ENCODE results near the gene HMHB1.
A peak's percentile ranks its signal among the peaks of the same experiment; 100 is the strongest.
"Not testable (repeated sequence)": the region's sequence is repeated elsewhere in the genome, so short reads cannot be mapped to it uniquely, and the experiment has no call there.

The HMHB1 gene

DNA sequence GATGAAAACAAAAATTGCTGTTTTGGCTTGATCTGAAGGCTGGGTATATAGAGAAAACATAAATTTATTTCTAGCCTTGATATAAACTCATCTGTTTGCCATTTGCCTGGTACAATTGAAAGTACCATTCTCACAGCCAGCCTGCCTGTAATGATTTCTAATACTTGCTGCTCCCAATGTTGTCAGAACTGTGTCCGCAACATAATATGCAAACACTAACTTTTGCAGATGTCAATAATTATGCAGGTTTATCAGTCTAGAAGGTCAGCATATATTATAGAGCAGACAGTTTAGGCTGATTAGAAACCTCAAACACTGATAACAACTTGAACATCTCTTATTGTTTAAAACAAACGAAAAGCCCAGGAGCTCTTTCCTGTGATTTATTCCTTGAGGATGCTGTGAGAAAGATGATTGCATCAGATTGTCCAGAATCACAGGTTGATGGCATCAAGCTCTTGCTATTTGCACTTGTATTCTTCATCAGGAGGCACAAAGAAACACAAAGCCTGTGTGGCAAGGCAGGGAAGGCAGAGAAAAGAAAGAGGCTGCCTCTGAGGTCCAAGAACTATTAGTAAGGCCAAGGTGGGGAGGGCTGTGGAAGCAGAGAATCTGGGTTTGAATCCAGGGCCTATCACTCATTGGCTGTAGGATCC lies 21.4 kb upstream of the HMHB1 start:
- no peaks in the 10 kb centered on the region for H3K4me1 Mint-ChIP-seq
- H3K9me3 Mint-ChIP-seq: no peaks in the 10 kb centered on the region
- CTCF ChIA-PET: no interaction called here
- no peak overlapping the region for H3K27ac Mint-ChIP-seq
- no peaks in the 10 kb centered on the region for H3K27me3 Mint-ChIP-seq
- no peak for DNase-seq
- no peak overlapping the region for H3K4me3 Mint-ChIP-seq
- no peaks in the 10 kb centered on the region for H3K36me3 Mint-ChIP-seq

DNA sequence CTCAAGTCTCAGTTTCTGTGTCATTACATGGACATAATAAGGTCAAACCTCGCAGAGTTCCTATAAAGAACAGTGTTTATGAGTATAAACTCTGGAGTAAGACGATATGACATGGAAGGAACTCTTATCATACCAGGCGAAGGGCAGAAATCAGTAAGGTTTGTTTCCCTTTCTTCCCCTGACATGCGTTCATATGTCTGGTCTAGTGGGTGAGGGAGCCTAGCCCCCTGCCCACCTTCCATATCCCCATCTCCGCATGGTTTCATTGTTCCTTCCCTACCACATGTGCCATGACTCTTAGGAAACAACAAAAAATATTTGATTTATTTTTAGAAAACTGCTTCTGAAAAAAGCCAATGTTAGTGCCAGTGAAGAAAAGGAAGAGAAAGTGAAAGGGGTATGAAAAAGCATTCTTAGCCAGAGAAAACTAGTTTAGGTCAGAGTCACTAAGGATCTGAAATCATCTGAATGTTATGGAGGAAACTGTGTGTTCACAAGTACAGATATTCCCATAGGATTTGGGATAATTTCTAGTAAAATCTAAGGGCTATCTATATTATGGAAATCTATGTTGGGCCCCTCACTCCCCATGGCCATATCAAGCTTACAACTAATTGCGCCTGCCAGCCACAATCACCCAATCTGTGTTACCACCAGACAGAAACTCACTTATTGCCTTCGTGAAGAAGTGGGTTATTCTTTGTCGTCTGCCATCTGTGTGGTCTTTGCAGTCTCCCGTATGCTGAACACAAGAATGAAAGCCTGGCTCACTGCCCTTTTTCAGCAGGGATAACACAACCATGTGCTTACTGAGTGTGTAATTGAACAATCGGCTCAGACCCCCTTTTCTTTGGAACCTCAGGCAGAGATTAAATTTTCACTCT lies 19.9 kb upstream of the HMHB1 start:
- H3K4me1 Mint-ChIP-seq: no peaks in the 10 kb centered on the region
- no peaks in the 10 kb centered on the region for H3K27me3 Mint-ChIP-seq
- DNase-seq: no peak
- H3K36me3 Mint-ChIP-seq: no peaks in the 10 kb centered on the region
- no peak overlapping the region for H3K27ac Mint-ChIP-seq
- H3K4me3 Mint-ChIP-seq: peak overlapping the region; percentile 9
- no peaks in the 10 kb centered on the region for H3K9me3 Mint-ChIP-seq
- CTCF ChIA-PET: no interaction called here

DNA sequence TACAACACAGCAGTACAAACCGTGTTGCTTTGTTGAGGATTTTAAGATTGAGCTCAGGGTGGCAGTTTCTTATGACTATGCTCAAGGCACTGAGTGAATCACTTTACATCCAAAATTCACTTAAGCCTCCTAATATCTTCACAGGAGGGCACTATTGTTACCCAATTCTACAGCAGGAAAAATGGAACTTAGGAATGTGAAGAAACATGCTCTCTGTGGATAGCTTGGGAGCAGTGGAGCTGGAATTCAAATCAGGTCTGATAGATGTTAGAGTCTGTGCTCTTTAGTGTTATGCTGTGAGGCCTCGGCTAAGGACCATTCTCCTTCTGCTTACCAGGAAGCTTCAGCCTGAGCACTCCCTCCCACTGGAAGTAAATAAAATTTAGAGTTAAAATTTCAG lies 18.7 kb upstream of the HMHB1 start:
- Mint-ChIP-seq H3K36me3 (no peaks in the 10 kb centered on the region), H3K27me3 (no peaks in the 10 kb centered on the region), H3K27ac (no peak overlapping the region), H3K9me3 (no peaks in the 10 kb centered on the region), H3K4me1 (no peaks in the 10 kb centered on the region), H3K4me3 (no peak overlapping the region)
- DNase-seq: no peak
- CTCF ChIA-PET: no interaction called here

DNA sequence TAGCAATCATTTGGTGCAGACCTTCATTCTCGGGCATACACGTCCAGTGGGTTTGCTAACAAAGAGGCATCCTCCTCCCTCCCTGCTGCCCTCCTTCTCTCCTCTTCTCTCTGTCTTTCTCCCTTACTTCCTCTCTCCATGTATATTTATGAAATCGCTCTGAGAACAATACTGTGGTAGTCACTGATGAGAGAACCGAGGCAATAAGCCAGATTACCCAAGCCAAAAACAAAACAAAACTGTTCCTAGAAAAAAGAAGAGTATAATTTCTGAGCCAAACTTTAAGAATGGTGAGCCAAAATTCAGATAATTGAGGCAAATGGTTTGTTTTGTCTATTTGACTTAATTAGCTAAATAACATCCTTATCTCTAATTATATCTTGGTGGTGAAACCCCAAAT lies 15.8 kb upstream of the HMHB1 start:
- CTCF ChIA-PET: no interaction called here
- Mint-ChIP-seq H3K4me3 (no peak overlapping the region), H3K27ac (no peak overlapping the region), H3K36me3 (no peaks in the 10 kb centered on the region), H3K27me3 (peaks cover 9% of the 10 kb centered on the region), H3K9me3 (no peaks in the 10 kb centered on the region), H3K4me1 (no peaks in the 10 kb centered on the region)
- DNase-seq: no peak

DNA sequence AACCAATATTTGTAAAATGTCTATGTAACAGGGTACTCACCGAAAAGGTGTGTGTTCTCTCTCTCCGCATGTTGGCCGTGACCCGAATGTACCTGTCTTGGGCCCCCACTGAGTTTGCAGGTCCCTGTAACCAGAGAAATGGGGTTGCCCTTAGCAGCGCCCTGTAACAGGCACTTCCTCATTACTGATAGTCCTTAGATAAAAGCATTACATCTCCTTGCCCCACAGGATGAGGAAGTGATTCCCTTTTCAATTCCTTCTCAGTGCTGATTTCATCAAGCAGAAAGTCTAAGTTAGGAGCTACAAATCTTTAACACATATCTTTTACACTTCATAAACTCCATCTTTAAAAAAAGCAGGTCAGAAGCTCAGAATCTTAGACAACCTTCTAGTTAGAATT lies 15.2 kb upstream of the HMHB1 start:
- no peak overlapping the region for H3K27ac Mint-ChIP-seq
- CTCF ChIA-PET: no interaction called here
- peaks cover 15% of the 10 kb centered on the region for H3K27me3 Mint-ChIP-seq
- H3K9me3 Mint-ChIP-seq: no peaks in the 10 kb centered on the region
- DNase-seq: no peak
- no peaks in the 10 kb centered on the region for H3K36me3 Mint-ChIP-seq
- H3K4me1 Mint-ChIP-seq: no peaks in the 10 kb centered on the region
- H3K4me3 Mint-ChIP-seq: no peak overlapping the region

DNA sequence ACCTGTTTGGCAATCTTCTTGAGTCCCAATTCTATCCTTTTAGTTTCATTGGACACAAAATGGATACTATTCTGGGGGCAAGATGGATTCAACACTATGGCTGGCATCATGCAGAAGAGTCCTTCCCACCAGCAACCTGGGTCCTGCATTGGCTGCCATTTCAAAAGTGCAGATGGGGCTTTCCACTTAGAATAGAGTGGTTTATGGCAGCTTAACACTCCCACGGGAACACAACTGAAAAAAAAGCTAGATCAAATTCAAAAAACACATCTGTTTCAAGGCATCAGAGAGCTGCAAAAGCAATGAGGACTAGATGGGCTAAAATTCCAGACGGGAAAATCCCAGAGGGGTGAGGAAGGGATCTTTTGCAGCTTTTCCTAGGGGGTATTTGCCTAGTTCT lies 11.2 kb upstream of the HMHB1 start:
- H3K4me3 Mint-ChIP-seq: no peak overlapping the region
- no peaks in the 10 kb centered on the region for H3K36me3 Mint-ChIP-seq
- no peak for DNase-seq
- no peaks in the 10 kb centered on the region for H3K9me3 Mint-ChIP-seq
- no peak overlapping the region for H3K27ac Mint-ChIP-seq
- H3K4me1 Mint-ChIP-seq: no peaks in the 10 kb centered on the region
- H3K27me3 Mint-ChIP-seq: peaks cover 15% of the 10 kb centered on the region
- CTCF ChIA-PET: no interaction called here

DNA sequence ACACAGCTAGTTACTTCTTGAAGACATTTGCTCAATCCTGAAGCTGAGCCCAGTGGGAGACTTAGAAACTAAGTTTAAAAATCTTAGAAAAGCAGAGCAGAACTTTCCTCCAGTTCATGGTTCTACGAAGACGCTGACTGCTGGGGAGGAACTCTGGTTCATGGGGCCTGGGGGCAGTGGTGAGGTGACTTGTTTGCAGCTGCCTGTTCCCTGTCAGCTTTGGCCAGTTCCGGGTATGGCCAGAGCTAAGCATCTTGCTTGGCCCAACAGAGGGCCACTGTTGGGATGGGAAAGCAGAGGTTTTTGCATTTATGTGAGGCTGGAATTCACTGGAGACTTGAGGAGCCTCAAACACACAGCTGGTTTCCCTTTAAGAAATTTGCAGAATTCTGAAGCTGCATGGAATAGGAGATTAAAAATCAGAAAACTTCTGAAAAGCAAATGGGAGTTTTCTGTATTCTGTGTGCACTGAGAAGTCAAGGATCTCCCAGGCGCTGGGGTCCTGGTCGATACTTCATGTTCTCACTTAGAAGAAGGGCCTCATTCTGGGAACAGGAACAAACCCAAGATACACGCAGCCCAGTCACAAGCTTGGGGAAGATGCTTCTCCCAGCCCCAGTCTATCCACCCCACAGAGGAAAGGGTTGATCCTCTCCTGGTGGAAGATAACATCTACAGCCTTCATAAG lies 10.6 kb upstream of the HMHB1 start:
- no peaks in the 10 kb centered on the region for H3K9me3 Mint-ChIP-seq
- no peak overlapping the region for H3K4me3 Mint-ChIP-seq
- no peaks in the 10 kb centered on the region for H3K36me3 Mint-ChIP-seq
- H3K4me1 Mint-ChIP-seq: no peaks in the 10 kb centered on the region
- CTCF ChIA-PET: no interaction called here
- H3K27me3 Mint-ChIP-seq: peaks cover 20% of the 10 kb centered on the region
- H3K27ac Mint-ChIP-seq: no peak overlapping the region
- DNase-seq: no peak

DNA sequence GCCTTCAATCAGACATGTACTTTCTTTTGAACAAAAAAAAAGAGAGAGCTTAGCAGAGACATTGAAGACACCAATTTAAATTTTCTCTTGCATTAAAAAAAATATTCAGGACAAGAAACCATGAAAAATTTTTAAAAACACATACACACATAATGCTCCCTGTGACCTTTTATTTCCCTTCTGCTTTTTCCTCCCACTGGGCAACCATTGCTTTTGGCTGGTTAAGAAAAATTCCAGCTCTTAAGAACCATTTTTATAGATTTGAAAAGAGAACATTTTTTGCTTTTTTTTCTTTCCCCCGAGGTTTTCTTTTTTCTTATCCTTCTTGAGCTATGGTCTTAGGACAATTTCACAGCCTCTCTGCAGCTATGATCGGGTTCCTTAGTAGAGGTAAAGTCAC lies 6.1 kb upstream of the HMHB1 start:
- no peaks in the 10 kb centered on the region for H3K9me3 Mint-ChIP-seq
- no peaks in the 10 kb centered on the region for H3K36me3 Mint-ChIP-seq
- H3K27ac Mint-ChIP-seq: no peak overlapping the region
- CTCF ChIA-PET: no interaction called here
- no peak for DNase-seq
- H3K4me3 Mint-ChIP-seq: no peak overlapping the region
- H3K4me1 Mint-ChIP-seq: no peaks in the 10 kb centered on the region
- H3K27me3 Mint-ChIP-seq: peaks cover 17% of the 10 kb centered on the region

DNA sequence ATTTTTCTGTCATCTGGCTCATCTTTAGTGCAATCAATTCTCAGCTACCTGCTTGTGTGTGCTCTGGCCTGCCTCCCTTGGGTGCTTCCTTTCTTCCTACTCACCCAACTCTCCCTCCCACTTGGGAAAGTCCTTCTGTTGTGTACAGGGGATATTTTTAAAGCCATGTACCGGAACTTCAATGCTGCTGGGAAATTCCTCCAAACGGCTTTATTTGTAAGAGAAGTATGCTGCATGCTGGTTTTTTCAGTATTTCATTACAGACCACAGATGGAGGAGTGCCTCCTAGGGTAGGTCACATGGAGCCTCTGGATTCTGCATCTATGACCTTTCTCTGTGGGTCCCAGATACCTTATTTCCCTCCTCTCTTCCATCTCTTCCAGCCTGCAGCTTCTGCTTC lies 5.4 kb upstream of the HMHB1 start:
- no peaks in the 10 kb centered on the region for H3K9me3 Mint-ChIP-seq
- H3K27ac Mint-ChIP-seq: no peak overlapping the region
- H3K36me3 Mint-ChIP-seq: no peaks in the 10 kb centered on the region
- CTCF ChIA-PET: no interaction called here
- H3K27me3 Mint-ChIP-seq: peaks cover 10% of the 10 kb centered on the region
- no peak for DNase-seq
- H3K4me1 Mint-ChIP-seq: peaks cover 4% of the 10 kb centered on the region
- H3K4me3 Mint-ChIP-seq: no peak overlapping the region

DNA sequence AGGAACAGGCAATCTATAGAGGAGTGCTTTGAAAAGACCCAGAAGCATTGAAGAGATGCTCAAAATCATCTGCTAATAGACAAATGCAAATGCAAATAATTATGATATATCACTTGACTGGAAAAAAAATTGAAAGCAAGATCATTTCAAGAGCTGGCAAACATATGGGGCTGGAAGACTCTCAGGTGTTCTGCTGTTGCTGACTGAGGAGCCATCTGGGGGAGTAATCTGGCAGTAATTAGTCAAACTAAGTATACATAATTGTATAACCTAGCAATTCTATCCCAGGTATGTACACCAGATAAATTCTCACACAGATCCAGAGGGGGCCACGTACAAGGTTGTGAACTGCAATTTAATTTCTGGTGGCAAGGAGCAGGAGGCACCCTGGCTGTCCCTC lies 4.6 kb upstream of the HMHB1 start:
- no peak for DNase-seq
- no peak overlapping the region for H3K4me3 Mint-ChIP-seq
- H3K4me1 Mint-ChIP-seq: peaks cover 12% of the 10 kb centered on the region
- H3K36me3 Mint-ChIP-seq: no peaks in the 10 kb centered on the region
- peaks cover 12% of the 10 kb centered on the region for H3K27me3 Mint-ChIP-seq
- no peaks in the 10 kb centered on the region for H3K9me3 Mint-ChIP-seq
- H3K27ac Mint-ChIP-seq: no peak overlapping the region
- CTCF ChIA-PET: no interaction called here

DNA sequence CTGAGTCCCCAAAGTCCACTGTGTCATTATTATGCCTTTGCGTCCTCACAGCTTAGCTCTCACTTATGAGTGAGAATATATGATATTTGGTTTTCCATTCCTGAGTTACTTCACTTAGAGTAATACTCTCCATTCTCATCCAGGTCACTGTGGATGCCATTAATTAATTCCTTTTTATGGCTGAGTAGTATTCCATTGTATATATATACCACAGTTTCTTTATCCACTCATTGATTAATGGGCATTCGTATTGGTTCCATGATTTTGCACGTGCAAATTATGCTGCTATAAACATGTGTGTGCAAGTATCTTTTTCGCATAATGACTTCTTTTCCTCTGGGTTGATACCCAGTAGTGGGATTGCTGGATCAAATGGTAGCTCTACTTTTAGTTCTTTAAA lies 4.4 kb downstream of the HMHB1 start:
- CTCF ChIA-PET: interaction anchor here (1.4 kb wide), 1 partner anchor 8 kb away, joined by 8 read pairs; no protein-coding TSS in a partner anchor

DNA sequence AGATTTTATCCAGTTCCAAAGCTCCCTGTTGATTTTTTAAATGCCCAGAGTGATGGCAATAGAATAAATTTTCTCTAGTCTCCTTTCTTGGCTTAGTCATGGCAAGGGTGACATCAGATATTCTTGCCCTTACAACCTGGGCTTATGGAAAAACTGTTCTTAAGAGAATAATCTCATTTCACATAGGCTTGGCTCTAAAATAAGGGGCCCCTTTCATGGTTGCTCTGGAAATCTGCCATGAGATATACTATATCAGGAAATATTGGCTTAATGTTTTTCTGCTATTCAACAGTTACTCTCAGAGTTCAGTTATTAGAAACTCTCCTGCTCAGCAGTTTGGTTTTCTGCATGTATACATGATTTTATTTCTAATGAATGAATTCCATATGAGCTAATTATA lies 7.8 kb downstream of the HMHB1 start:
- H3K27me3 Mint-ChIP-seq: peaks cover 5% of the 10 kb centered on the region
- no peaks in the 10 kb centered on the region for H3K9me3 Mint-ChIP-seq
- H3K27ac Mint-ChIP-seq: no peak overlapping the region
- no peaks in the 10 kb centered on the region for H3K4me1 Mint-ChIP-seq
- no peaks in the 10 kb centered on the region for H3K36me3 Mint-ChIP-seq
- no peak overlapping the region for H3K4me3 Mint-ChIP-seq
- DNase-seq: no peak
- CTCF ChIA-PET: interaction anchor here (1.1 kb wide), 1 partner anchor 149 kb away, joined by 3 read pairs; no protein-coding TSS in a partner anchor

More for the DNA sequence above, 4.4 kb downstream of the HMHB1 start:
- H3K4me3 Mint-ChIP-seq, H3K27me3 Mint-ChIP-seq, DNase-seq, H3K27ac Mint-ChIP-seq, H3K9me3 Mint-ChIP-seq, H3K36me3 Mint-ChIP-seq: not testable (repeated sequence)
- peaks cover 16% of the 10 kb centered on the region for H3K4me1 Mint-ChIP-seq

DNA sequence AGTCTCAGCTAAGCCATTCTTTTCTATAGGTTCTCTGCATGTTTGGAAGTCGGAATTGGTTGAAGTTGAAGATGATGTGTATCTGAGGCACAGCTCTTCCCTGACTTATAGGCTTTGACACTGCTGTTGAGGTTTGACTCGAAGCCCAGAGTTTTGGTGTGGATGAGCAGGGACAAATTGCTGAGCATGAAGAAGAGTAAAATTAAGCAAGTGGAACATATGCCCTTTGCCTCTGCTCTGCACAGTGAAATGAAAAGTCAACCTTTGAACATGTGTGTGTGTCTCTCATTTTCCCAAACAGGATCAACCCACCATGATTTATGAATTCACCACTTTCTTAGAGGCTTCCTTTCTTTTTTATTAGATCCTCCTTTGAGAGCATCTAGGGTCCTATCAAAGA lies 8.5 kb downstream of the HMHB1 start:
- Mint-ChIP-seq H3K27me3 (peaks cover 5% of the 10 kb centered on the region), H3K4me1 (no peaks in the 10 kb centered on the region), H3K36me3 (no peaks in the 10 kb centered on the region), H3K27ac (no peak overlapping the region), H3K9me3 (no peaks in the 10 kb centered on the region), H3K4me3 (no peak overlapping the region)
- DNase-seq: no peak
- CTCF ChIA-PET: interaction anchor here (0.6 to 1.1 kb wide), 2 partner anchors 139 to 148 kb away, joined by 3 read pairs; no protein-coding TSS in a partner anchor

DNA sequence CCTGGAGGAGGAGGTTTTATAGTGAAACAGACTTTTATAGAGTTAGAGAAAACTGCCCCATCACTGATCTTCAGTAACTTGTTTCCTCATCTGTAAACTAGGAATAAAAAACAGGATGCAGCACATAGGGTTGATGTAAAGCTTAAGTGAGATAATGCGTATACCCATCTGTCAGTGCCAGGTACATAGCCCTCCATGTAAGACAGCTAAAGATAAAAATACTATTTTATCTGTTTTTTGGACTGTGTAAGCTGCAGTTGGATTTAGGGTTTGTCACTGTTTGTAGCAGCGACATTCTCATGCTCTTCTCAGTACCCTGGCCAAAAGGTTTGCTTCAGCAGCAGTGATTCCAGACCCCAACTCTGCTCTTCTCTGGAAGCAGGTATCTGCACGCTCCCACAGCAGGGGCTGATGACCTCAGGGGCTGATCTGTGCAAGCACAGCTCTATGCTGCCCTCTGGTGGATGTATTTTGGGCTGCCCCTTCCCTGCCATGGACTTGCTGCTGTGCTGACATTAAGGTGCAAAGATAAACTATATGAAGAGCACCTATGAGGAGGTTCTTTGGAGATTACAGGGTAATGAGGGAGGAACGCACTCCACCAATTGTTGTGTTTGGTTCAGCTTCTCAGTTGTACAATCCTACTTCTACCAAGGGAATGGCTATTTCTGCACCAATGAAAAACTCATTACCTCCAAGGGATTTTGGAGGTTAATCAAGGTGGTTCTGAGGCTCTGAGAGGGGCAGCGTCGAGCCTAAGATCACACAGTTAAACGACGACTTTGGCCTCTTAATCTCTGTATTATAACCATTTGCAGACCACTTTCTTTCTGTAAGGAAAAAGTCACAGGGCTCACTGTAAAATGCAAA lies 13.1 kb downstream of the HMHB1 start:
- Mint-ChIP-seq H3K4me1 (peaks cover 21% of the 10 kb centered on the region), H3K4me3 (no peak overlapping the region), H3K27ac (no peak overlapping the region), H3K36me3 (no peaks in the 10 kb centered on the region), H3K9me3 (no peaks in the 10 kb centered on the region), H3K27me3 (no peaks in the 10 kb centered on the region)
- CTCF ChIA-PET: interaction anchor here (0.6 to 3.8 kb wide), 28 partner anchors 9 to 934 kb away, joined by 3 to 30 read pairs (median 3); partner anchors contain the start of gene NR3C1
- DNase-seq: peak; percentile 87

Measured in activated naive CD4-positive, alpha-beta T cell treated with anti-CD3 and anti-CD28 coated beads, Interleukin-2, amount 10 ng/mL, durations not matched to agents 7 days and 5 days (primary cell).